ENCODE measurements around the gene ZNF436.

Gene ZNF436

DNA sequence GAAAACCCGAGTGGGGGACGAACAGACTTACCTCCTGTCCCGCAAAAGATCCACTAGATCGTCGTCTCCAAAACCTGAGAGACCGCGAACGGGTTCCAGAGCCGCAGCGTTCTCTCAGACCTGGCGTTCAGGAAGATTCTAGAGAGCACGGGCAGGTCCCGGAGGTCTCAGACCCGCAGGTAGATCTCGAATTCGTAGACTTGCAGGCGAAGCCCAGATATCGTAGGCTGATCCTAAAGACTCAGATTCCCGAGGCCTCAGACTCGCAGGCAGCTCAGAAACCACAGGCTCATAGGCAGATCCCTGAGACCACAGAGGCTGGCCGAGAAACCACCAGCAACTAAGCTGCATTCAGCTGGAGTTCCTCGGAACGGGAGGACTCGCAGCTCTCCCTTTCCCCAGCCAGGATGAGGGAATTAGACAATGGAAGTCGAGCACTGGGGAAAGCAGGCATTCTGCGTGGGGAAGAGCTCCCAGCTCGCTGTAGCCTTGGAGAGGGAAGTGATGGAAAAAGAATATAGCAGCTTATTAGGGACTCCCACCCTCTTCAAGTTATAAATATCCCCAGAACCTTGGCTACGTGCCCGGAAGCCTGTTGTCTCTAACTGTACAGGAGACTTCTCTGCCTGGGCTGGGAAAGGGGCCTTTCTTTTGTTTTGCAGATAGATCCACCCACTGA lies at the start of gene ZNF436:
TSS of gene ZNF436 (minus strand) at position 502 of the 679 bp plus-strand sequence. CDS start 1,831 bp downstream, outside the sequence.
- no peak for DNase-seq (ENCODE audit: low read depth in 2 of 2, low spot score in 1 of 2)

DNA sequence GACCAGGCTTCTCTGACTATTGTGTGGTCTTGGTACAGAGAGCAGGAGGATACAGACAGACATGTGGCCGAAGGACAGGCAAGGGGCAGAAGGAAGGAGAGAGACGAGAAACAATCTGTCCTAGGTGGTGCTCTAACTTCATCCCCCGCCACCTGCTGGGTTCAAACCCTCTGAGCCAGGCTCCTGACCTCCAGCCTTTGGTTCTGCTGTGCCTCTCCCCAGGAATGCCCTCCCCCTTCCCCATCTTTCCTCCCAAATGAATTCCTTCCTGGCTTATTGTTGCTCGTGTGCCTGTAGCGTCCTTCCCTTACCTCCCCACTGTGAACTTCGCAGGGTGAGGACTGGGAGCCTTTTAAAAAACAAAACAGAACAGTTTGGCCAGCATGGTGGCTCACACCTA lies 49.5 kb upstream of the ZNF436 start:
- DNase-seq (ENCODE audit: low read depth in 2 of 2, low spot score in 1 of 2), result no peak

DNA sequence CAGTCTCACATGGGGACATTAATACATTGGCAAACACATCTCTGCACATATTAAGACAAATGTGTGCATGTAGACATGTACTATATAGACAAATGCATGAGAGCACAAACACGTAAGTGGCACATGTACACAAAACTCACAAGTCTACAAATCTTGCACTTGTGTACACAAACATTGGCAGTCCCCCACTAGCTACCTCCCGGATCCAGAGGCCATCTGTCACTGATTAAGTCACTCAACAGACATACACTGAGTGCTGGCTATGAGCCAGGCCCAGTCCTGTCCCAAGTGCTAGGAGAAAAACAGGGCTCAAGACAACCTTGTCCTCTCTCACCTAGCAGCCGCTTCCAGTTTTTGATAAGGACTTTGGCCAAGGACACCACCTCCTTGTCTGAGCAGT lies 47.9 kb upstream of the ZNF436 start:
- DNase-seq (ENCODE audit: low read depth in 2 of 2, low spot score in 1 of 2), result no peak

DNA sequence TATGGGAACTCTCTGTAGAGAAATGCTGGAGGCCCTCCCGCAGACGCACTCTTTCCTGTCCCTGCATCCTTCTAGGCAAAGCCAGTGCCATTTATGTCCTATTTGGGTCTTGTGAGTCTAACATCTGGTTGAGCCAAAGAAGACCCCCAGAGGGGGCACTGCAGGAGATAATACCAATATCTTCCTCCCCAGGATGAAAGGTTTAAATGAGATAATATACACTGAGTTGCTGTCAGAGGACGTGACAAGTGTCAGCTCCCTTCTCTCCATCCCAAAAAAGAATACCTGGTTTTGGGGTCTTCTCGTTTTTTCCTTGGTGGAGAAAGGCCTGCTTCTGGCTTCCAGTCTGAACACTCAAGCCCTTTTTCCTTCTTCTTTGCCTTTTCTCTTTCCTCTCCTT lies 47.3 kb upstream of the ZNF436 start:
- DNase-seq (ENCODE audit: low read depth in 2 of 2, low spot score in 1 of 2), result no peak

DNA sequence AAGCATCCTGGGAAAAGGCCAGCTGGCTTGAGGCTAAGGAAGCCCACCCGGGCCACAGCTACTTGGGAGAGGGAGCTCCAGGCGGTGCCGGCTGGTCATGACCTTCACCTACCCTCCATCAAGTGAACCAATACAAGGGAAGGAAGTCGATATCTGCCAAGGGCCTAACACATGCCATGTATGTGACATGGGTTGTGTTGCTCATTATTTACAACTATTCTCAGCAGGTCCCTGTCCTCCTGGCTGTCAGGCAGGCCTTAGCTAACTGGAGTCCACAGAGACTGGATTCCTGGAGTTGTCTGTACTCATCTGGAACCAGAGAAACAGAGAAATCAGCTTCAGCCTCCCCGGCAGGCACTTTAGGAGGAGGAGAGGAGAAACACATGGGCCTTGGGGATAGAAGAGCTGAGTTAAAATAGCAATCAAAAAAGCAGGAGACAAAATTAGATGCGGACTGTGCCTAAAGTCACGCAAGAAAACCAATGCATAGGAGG lies 39.2 kb upstream of the ZNF436 start:
- DNase-seq (ENCODE audit: low read depth in 2 of 2, low spot score in 1 of 2), result no peak

DNA sequence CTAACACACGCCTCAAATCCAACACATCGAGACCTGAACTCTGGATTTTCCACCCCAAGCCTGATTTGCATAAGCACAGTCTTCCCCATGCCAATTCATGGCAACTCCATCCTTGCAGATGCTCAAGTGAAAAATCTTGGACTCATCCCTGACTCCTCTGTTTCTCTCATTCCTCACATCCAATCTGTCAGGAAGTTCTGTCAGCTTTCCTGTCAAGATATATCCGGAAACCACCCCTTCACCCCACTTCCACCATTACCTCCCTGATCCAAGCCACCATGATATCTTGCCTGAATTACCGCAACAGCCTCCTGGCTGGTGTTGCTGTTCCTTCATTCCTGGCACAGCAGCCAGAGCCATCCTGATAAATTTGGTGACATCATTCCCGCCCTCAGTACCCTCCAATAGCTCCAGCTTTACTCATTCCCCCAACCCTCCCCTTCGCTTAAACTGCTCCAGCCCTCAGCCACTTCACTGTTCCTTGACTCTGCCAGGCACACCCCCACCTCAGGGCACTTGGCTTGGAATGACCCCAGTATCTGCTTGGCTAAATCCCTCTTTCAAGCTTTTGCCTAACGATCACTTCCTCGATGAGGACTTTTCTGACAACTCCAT lies 37.5 kb upstream of the ZNF436 start:
- DNase-seq (ENCODE audit: low read depth in 2 of 2, low spot score in 1 of 2), result no peak

DNA sequence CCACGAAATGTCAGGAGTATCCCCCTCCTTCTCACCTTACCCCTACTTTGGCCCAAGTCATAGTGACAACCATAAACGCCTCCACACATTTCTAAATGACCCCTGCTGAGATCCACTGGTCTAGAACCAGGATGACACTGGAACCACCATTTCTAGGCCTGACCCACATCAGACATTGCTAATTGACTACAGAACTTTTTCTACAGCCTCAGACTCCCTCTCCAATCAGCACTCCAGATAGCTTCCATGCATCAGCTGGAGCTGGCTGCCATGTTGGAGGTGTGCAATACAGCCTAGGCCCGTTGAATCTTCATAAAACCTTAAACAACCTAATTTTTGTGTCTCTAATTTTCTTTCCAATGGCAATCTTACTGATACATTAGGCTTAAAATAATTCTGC lies 36.3 kb upstream of the ZNF436 start:
- DNase-seq (ENCODE audit: low read depth in 2 of 2, low spot score in 1 of 2), result no peak

DNA sequence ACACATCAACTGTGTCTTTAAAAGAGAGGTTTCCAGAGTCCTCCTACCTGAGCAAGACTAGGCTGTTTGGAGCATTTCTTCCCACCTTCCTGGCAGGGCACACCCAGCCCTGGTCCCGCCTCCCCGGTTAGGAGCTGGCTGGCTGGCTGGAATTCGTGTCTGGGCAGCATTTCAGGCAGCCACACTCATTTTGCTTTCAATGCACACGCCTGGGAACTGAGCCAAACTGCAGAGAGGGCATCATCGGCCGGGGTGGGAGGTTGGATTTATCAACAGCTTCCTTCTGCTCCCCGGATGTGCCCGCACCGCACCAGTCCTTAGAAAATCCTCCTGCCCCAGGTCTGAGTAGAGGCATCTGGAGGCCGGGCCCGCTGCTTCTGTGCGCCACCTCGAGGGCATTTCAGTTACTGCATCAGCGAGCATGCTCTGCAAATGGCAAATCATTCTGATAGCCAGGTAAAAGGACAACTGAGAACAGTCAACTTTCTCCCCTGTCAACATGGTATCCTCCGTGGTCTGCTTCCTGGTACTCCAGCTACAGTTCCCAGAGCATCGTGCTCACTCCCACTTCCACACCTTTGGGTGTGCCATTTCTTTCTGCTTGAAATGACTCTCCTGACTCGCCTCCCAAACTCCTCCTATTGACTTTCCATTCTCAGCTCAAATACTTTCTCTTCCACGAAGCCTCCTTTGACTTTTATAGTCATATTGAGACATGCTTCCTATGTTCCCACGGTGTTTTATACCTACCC lies 34.3 kb upstream of the ZNF436 start:
- DNase-seq (ENCODE audit: low read depth in 2 of 2, low spot score in 1 of 2), result peak; percentile 56 to 70

DNA sequence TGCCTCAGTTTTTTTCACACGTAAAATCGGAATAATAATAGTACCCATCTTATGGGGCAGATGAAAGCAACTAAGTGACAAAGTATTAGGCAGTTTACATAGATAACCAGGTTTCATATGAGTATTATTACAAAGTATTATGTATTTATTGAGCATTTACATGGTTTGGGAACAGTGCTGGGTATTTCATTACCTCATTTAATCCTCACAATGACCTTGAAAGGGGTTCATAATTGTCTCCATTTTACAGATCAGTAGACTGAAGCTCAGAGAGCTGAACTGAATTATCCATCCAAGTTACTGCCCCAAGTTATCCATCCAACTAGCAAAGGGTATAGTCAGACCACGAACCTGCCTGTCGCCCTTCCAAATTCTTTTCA lies 33.7 kb upstream of the ZNF436 start:
- DNase-seq (ENCODE audit: low read depth in 2 of 2, low spot score in 1 of 2), result no peak

DNA sequence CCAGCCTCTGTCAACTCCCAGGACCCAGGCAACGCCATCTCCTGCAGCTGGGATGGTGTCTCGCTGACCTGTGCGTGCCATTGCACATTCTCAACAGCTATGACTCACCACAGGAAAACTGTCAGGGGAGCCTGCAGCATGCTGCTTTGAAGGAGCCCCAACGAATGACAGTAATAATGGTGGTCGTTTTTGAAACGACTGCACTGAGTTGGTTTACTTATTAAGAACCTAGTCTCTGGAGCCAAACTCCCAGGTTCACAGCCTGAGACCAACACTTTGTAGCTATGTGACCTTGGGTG lies 33.4 kb upstream of the ZNF436 start:
- DNase-seq (ENCODE audit: low read depth in 2 of 2, low spot score in 1 of 2), result no peak

DNA sequence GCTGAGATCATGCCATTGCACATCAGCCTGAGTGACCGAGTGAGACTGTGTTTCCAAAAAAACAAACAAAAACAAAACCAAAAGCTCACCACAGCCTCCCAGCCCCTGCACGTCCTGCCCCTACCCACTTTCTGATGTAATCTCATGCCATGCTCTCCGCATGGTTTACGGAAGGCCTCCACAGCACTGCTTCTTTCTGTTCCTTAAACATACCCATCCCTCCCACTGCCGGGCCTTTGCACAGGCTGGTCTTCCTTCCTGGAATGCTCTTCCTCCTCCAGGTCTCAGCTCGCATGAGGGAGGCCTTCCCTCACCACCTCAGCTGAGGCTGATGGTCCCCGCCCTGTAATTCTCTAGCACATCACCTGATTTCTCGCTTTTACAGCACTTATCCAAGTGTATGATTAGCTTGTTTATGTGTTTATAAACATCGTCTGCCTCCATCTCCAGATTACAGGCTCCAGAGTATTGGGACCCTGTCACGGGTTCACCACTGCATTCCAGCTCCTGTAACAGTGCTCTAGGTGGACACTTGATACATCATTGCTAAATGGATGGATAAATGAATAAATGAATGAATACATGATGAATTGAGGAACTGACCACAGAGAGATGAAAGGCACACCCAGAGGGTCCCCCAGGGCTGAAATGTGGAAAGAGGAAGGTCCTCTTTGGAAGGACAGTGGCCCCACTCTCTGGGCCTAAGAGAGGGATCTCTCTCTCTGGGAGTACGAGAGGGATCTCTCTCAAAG lies 32.8 kb upstream of the ZNF436 start:
- no peak for DNase-seq (ENCODE audit: low read depth in 2 of 2, low spot score in 1 of 2)

DNA sequence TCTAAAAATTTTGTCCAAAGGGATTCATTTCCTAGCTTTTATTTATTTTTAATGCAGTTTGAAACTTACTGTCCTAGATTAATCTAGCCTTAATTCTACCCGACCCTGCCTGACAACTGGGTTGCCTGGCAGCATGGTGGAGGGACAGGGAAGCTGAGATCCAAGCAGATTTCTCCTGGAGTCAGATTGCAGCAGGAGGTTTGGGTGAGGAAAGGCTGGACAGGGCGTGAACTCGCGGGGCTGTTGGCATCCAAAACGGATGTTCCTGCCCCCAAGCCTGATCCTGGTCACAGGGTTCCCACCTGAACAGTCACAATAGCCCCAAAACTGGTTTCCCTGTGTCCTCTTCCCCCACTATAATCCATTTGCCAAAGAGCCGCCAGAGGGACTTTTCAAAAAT lies 31.7 kb upstream of the ZNF436 start:
- no peak for DNase-seq (ENCODE audit: low read depth in 2 of 2, low spot score in 1 of 2)

DNA sequence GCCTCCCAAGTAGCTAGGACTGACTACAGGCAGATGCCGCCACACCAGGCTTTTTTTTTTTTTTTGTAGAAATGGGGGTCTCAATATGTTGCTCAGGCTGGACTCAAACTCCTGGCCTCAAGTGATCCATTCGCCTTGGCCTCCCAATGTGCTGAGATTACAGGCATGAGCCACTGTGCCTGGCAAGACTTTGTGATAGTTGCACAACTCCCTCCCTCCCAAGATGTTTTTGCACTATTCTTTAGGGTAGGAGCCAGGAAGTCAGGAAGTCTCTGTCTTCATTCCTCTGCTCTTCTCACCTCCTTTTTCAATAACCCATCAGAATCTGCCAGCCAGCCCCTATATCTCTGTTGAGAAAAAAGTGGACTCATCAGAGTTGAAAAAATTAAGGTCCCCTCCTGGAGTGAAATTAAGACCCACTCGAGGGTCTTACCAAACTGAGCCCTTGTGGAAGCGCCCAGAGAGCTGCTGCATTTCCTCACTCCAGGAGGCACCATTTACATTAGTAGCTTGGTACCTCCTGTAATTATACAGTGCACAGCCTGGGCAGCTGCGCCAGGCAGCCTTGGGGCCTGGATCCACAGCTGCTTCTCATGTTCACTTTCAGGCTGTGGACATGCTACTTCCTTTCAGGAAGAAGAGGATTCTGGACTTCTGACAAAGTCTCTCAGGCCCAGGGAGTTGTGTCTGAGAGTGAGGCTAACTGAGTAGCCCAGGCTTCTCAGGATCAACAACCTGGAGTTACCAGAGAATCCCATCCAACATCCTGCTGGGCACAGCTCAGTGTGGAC lies 30.9 kb upstream of the ZNF436 start:
- no peak for DNase-seq (ENCODE audit: low read depth in 2 of 2, low spot score in 1 of 2)

DNA sequence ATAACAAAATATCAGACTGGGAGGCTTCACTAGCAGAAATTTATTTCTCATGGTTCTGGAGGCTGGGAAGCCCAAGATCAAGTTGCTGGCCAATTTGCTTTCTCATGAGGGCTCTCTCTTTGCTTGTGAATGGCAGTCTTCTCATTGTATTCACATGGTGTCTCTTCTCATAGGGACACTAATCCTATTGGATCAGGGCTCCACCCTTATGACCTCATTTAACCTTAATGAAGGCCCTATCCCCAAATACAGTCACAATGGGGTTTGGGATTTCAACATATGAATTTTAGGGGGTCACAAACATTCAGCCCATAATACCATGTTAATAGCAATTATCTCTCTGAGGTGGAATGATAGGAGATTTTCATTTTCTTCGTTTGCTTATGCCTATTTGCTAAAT lies 29.6 kb upstream of the ZNF436 start:
- no peak for DNase-seq (ENCODE audit: low read depth in 2 of 2, low spot score in 1 of 2)

DNA sequence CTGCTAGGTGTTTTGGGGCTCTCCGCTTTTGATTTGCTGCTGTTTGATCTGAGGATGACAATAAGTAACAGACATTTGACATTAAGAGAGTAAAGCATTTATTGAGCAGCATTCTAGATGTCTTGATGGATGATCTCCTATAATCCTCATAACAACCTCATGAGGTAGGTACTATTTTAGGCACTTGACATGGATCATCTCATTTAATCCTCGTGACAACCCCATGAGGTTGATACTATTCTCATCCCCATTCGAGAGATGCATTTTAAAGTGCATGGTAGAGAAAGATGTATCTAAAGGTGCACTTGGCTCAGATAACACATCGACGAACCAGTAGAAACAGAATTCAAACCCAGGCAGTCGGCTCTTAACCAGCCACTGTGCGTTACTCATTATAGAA lies 28.3 kb upstream of the ZNF436 start:
- no peak for DNase-seq (ENCODE audit: low read depth in 2 of 2, low spot score in 1 of 2)

DNA sequence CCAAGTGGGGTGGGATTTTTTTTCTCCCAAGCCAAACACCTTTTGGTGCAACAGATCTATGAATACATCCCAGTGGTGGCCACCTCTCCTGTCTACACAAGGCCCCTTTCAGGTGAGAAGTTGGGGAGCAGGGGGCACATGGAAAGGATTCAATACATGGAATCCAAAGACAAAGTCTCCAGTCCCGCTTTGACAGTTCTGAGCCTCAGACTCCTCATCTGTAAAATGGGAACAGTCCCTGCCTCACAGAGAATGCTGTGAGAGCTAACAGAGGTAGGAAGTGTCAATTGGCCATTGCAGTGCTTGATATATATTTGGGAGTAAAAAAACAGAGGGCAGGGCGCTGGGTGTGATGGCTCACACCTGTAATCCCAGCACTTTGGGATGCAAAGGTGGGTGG lies 26.7 kb upstream of the ZNF436 start:
- no peak for DNase-seq (ENCODE audit: low read depth in 2 of 2, low spot score in 1 of 2)

DNA sequence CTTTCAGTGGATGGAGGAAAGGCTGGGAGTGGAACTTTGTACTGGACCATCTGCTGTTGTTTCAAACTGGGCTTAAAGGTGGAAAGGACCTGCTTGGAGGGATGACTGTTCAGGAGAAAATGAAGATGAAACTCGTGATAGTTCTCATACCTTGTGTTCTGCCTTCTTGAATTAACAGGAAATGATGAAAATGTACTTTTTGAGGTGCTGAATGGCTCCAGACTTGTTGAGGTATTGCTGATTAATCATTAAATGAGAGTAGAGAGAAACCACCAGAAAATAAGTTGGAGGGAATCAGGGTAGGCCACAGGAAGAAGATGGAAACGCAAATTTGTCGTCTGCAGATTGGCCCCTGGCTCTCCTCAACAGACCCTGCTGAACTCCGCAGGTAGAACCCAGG lies 26.2 kb upstream of the ZNF436 start:
- no peak for DNase-seq (ENCODE audit: low read depth in 2 of 2, low spot score in 1 of 2)

DNA sequence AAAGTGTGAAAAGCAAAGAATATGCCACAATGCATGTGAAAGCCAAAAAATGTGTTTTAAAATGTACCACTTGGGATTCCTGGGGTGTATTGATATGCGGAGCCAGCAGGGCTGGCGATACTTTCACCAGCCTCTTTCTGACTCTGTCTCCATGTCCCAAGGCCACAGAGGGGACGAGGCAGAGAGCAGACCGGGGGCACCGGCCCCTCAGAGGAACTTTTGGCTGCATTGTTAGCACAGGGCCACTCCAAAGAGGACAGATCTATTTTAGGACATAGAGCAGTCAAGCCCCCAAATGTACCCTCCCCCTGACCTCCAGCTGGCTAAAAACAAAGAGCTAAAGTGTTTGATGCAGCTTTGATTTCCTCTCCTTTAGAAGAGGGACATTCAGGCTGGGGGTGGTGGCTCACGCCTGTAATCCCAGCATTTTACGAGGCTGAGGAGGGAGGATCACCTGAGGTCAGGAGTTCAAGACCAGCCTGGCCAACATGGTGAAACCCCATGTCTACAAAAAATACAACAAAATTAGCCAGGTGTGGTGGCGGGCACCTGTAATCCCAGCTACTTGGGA lies 25.6 kb upstream of the ZNF436 start:
- no peak for DNase-seq (ENCODE audit: low read depth in 2 of 2, low spot score in 1 of 2)

DNA sequence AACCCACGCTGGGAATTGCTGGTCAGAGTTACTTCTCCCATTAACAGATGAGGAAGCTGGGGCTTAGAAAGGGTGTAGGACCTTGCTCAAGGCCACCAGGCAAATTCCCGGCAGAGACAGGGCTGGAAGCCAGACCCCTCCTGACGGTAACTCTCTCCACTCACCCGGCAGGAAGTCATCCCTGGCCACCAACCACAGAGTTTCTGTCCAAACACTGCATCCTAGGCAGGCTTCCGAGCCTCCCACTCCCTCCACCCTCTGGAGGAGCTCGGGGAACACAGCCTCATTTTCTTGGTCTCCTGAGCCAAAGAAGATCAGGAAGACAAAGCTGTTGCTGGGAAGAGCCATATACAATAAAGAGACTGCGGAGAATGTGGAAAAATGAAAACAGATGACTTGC lies 25.0 kb upstream of the ZNF436 start:
- DNase-seq (ENCODE audit: low read depth in 2 of 2, low spot score in 1 of 2), result no peak

DNA sequence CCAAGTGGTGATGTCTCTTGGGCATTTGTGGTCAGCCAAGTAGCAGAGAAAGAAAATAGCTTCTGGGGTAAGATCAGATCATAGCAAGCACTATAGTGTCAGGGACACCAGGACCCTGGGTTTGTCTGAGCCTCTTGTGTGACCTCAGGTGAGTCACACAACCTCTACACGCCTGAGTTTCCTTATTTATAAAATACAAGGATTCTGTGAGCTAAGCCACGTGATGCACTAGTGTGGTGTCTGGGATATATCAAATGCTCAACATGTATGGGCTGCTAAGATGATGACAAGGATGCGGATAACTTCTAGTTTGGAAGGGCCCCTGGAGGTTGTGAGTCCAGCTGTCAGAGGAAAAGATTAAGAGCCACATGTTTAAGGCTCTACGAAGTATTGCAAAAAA lies 24.5 kb upstream of the ZNF436 start:
- no peak for DNase-seq (ENCODE audit: low read depth in 2 of 2, low spot score in 1 of 2)

DNA sequence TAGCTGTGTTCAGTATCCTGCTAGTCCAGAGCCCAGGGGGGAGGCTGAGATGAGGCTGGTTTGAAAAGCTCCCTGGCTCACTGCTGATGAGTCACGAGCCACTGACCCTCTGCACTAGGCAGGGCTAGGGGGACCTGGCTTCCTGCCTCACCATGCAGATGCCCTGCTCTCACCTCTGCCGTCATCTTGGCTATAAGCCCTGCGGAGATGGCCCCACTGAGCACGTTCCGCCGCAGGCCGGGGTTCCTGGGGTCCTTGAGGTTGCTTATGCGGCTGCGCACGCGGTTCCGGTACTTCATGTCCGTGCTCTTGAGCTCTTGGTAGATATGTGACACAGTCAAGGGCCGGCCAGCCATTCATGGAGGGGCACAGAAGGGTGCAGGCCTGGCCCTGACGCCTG lies 24.1 kb upstream of the ZNF436 start:
- no peak for DNase-seq (ENCODE audit: low read depth in 2 of 2, low spot score in 1 of 2)

Measured in stimulated activated CD8-positive, alpha-beta memory T cell treated with anti-CD3 and anti-CD28 coated beads, Interleukin-4, amount 100 ng/mL, for 4 hours (primary cell).